ENCODE data around the gene ARID5B. TPM values are rescaled to one million over a fixed set of nuclear protein-coding genes. Genes with fewer than 3 reads are reported as not detected.
"Not testable (repeated sequence)": the region's sequence is repeated elsewhere in the genome, so short reads cannot be mapped to it uniquely, and the experiment has no call there.

Gene ARID5B, protein sequence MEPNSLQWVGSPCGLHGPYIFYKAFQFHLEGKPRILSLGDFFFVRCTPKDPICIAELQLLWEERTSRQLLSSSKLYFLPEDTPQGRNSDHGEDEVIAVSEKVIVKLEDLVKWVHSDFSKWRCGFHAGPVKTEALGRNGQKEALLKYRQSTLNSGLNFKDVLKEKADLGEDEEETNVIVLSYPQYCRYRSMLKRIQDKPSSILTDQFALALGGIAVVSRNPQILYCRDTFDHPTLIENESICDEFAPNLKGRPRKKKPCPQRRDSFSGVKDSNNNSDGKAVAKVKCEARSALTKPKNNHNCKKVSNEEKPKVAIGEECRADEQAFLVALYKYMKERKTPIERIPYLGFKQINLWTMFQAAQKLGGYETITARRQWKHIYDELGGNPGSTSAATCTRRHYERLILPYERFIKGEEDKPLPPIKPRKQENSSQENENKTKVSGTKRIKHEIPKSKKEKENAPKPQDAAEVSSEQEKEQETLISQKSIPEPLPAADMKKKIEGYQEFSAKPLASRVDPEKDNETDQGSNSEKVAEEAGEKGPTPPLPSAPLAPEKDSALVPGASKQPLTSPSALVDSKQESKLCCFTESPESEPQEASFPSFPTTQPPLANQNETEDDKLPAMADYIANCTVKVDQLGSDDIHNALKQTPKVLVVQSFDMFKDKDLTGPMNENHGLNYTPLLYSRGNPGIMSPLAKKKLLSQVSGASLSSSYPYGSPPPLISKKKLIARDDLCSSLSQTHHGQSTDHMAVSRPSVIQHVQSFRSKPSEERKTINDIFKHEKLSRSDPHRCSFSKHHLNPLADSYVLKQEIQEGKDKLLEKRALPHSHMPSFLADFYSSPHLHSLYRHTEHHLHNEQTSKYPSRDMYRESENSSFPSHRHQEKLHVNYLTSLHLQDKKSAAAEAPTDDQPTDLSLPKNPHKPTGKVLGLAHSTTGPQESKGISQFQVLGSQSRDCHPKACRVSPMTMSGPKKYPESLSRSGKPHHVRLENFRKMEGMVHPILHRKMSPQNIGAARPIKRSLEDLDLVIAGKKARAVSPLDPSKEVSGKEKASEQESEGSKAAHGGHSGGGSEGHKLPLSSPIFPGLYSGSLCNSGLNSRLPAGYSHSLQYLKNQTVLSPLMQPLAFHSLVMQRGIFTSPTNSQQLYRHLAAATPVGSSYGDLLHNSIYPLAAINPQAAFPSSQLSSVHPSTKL
- total RNA-seq = 15.8 and 15.9 TPM in 2 replicates
- 11.0 TPM for polyA plus RNA-seq (2012)

GRCh38 chr10:61900829-61901792 is at the start of gene ARID5B:
ARID5B (plus strand) TSS chr10:61901699; CDS start chr10:61901710, 11 bp downstream.
- DNase-seq (ENCODE audit: low read depth) = peak; percentile 70

- no peak for DNase-seq (ENCODE audit: low read depth)
Measured at GRCh38 chr10:61852261-61852660, 49.2 kb upstream of the ARID5B start.

DNA sequence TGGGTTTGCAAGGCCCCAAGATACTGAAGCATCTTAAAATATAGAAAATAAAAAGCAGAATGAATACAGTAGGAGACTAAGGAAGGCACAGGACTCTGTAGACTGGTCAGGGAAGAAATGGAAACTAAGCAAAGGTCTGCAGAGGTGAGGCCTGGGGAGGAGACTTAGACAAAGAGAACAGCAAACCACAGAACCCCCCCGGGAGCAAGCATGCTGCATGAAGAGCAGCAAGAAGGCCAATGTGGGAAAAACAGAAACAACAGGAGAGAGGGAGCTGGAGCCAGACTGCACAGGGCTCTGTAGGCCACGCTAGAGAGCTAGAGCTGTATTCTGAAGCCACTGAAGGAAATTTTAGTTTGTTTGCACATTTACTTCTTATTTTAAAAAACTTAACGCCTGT is 45.7 kb upstream of the ARID5B start:
- DNase-seq (ENCODE audit: low read depth) = no peak

DNA sequence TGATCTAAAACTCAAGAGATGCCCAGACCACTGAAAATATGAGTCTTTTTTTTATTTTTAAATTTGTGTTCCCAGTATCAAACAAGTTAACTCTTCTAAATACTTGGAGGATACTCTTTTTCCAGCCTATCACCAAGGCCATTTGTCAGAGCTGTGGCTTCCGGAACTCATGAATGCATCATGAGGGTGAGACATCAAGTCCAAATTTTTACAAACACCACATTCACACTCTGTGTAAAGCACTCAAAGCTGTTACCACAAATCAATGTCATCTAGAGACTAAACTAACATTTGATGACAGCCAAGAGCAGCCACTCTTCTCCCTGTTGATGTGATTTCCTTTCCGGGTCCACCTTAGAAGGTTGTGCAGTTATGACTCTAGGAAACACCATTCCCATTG is 43.8 kb upstream of the ARID5B start:
- peak; percentile 70 for DNase-seq (ENCODE audit: low read depth)

- no peak for DNase-seq (ENCODE audit: low read depth)
Measured at GRCh38 chr10:61859786-61860185, 41.7 kb upstream of the ARID5B start.

- DNase-seq (ENCODE audit: low read depth) = no peak
Measured at GRCh38 chr10:61860964-61861758, 40.3 kb upstream of the ARID5B start.

GRCh38 chr10:61863981-61864380 is 37.5 kb upstream of the ARID5B start:
- no peak for DNase-seq (ENCODE audit: low read depth)

DNA sequence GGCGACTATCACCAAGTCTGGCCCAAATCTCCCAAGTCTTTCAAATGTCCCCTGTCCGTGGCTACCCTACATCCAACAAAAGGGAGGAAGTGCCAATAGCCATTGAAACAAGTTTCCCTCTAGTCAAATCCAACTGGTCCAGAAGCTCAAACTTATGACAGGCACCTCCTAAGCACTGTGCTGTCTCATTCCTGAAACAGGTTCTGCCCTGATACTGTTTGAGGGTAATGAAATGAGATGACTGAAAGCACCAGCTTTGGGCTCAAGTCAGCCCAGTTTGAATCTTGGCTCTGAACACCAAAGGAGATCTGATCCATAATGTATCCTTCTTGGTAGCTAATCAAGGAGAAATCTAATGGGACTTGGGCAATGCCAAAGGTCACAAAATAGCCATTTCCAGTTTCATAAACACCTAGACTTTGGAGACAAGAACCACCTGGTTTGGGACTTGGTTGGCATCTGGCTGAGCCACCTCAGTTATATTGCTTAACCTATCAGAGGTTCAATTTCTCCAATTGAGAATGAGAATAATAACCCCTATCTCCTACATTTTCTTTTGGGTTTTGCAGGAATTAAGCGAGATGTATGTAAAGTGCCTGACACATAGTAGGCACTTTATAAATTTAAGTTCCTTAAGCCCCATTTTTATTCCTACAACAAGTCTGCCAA is 34.7 kb upstream of the ARID5B start:
- DNase-seq (ENCODE audit: low read depth) = no peak

GRCh38 chr10:61867374-61867773 is 34.1 kb upstream of the ARID5B start:
- not testable (repeated sequence) for DNase-seq (ENCODE audit: low read depth)

DNA sequence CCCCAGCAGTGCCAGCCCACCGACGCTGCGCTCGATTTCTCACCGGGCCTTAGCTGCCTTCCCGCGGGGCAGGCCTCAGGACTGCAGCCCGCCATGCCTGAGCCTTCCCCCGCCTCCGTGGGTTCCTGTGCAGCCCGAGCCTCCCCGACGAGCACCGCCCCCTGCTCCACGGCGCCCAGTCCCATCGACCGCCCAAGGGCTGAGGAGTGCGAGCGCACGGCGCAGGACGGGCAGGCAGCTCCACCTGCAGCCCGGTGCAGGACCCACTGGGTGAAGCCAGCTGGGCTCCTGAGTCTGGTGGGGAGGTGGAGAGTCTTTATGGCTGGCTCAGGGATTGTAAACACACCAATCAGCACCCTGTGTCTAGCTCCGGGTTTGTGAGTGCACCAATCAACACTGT is 33.7 kb upstream of the ARID5B start:
- not testable (repeated sequence) for DNase-seq (ENCODE audit: low read depth)

DNA sequence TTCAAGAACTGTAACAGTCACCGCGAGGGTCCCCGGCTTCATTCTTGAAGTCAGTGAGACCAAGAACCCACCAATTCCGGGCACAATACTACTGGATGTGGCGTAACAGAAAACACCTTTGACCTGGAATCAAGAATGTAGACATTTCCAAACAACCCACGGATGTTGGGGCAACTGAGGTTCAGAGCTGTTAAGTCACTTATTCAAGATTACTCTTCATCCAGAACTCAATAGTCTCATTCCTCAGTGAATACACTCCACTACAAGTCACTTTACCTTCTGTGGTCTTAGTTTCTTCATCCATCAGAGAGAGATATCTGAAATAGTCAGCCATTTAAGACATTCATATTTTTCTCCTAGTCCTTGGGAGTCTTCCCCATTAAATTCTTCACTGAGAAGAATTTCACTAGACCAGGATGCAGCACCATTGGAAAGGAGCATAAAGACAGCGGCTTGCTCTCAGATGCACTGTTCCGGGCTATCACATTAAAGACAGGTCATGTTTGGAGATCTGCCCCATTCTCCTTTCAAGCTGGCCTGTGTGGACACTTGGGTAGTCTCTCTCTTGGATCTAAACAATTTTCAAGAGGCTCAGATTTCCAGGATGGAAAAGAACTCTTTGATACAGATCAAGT is 32.3 kb upstream of the ARID5B start:
- no peak for DNase-seq (ENCODE audit: low read depth)

DNA sequence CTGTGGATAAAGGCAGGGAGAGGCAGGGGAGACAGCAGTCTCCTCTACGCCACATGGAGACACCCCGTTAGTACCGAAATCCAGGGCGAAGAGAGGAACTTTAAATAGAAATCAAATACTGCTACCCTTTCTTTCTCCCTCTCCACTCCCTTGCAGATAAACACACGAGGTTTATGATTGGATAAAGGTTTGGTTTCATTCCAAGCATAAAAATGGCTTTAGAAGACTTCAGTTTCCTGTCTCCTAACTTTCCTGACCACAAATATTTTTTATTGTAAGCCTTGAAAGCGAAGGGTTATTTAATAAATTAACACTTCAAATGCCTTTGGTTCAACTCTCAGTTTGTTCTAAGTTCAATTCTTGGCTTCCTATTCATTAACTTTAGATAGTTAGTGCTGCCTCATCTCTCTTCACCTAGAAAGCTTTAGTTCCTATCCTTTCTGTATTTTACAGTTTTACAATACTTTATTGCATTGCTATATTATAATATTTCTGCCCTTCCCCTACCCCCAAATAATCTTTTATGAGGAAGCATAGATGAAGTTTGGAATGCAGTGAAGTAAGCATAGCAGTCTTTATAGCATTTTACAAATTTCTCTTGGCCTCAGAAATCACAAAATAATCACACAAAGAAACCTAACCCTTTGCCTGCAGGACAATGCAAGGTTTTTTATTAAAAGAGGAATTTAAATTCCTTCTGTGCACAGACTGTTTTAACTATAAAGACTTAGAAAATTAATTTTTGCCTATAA is 31.5 kb upstream of the ARID5B start:
- peak; percentile 55 for DNase-seq (ENCODE audit: low read depth)

DNA sequence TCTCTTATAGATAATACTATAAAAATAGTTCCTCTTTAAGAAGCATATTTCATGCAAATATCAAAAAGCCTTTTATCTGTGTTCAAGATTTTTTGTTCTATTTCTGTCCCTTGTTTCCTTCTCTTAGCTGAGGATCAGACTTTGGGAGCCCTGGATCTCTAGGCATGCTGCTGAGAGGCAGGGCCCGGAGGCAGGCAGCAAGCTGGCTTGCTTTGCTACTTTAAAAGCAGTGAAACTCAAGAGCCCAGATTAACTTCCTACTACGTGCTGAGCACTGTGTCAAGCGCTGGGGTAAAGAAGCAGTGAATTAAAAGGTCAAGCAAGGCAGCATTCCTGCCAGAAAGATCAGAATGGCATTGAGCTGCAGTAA is 31.0 kb upstream of the ARID5B start:
- no peak for DNase-seq (ENCODE audit: low read depth)

- no peak for DNase-seq (ENCODE audit: low read depth)
Measured at GRCh38 chr10:61871487-61871886, 30.0 kb upstream of the ARID5B start.

- peak; percentile 29 for DNase-seq (ENCODE audit: low read depth)
Measured at GRCh38 chr10:61877887-61878739, 23.4 kb upstream of the ARID5B start.

GRCh38 chr10:61878740-61879068 is 22.8 kb upstream of the ARID5B start:
- DNase-seq (ENCODE audit: low read depth) = no peak
